IPS-18c (cell line): ENCODE data around the gene SPAG8.
A peak's percentile ranks its signal among the peaks of the same experiment; 100 is the strongest.

Experiments used
- H3K4me3 ChIP-seq: 2 replicates; pipeline ENCODE4 v1.7.0; 2013; ENCODE audit warnings: low read depth, mild to moderate bottlenecking, low read length, moderate library complexity; ENCODE audit not compliant: insufficient read depth
- H3K9me3 ChIP-seq: one replicate; pipeline ENCODE4 v1.6.1; 2013; ENCODE audit warnings: mild to moderate bottlenecking, low read length, moderate library complexity; ENCODE audit not compliant: control insufficient read depth, insufficient read depth

Gene SPAG8

DNA sequence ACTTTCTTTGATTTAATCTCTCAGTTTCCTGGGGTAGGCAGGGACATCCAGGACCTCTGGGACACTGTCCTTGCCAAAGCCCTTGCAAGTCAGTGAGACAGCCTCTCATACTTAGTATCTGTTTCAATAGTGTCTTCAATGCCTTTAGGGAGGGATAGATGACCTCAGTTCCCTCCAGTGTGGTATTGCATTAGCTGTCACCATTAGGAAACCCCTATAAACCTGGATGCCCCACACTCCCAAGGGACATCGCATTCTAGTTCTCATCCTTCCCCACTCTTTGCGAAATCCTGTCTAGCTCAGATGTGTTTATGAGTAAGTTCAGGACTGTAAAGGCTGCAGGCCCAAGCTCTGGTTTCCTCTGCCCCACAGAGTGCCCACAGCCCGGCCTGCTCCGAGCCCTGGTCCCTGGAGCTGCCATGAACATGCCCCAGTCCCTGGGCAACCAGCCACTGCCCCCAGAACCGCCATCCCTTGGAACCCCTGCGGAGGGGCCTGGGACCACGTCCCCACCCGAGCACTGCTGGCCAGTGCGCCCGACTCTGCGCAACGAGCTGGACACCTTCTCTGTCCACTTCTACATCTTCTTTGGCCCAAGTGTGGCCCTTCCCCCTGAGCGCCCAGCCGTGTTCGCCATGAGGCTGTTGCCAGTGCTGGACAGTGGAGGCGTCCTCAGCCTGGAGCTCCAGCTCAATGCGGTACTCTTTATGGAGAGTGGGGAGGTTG lies 30.1 kb upstream of the SPAG8 start:
- H3K4me3 ChIP-seq = no peak overlapping the region
- H3K9me3 ChIP-seq = no peaks in the 10 kb centered on the region

DNA sequence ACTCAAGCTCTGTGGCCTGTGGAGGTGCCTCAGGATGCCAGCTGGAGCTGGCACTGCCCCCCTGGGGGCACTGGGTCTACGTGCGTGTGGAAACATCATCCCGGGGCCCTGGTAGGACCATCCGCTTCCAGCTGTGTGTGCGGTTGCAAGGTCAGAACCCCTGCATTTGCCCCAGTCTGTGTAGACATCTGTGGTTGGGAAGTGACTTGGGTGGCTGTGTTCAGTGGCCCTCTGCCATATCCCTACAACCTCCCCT lies 29.5 kb upstream of the SPAG8 start:
- no peak overlapping the region for H3K4me3 ChIP-seq
- H3K9me3 ChIP-seq = no peaks in the 10 kb centered on the region

DNA sequence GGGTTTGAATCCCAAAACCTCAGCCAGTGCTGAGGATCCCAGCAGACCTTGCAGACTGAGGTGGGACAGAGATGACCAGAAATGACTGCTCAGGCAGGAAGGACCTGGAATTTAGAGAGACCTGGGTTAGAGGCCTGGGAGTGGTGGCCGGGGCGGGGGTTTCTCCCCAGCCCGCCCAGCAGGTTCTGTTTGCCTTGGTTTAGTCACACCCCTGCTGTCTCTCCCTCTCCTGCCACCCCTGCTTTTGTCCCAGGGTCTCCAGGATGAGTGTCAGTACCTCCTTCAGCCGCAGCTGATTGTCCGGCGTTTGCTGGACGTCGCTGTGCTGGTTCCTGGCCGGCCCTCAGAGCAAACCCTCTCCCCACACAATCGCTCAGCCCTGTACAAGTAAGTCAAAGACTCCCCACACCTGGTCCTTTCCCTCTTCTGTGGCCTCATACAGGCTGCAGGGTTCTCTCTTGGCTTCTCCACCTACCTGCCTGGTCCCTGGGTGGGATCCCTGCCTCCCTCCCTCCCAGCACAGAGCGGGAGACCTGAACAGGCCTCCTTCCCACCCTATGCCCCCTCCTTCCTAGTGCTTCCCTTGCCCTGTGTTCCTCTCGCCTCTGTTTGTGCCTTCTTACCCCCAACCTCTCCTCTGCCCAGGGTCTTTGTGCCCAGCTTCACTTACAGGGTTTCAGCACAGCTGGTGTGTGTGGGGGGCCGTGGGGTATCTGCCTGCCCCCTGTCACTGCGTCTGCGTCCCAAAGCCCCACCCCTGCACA lies 29.0 kb upstream of the SPAG8 start:
- Histone ChIP-seq H3K9me3 (no peaks in the 10 kb centered on the region), H3K4me3 (no peak overlapping the region)

DNA sequence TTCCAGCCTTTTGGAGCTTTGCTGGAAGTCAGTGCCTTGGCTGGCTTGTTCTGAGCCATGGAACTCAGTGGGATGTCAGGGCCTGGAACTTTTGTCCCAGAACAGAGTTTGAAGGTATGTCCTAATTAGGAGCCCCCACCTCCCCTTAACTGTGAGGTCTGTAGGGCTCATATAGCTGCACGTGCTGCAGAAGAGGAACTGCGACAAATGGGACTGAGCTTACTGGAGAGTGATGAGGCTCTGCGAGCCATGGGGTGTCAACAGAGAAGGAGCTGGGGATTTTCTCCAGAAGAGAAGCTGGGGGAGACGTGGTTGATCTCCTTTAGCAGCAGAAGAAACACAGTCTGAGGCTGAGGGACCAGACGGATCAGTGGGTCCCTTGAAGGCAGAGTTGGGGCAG lies 27.9 kb upstream of the SPAG8 start:
- no peak overlapping the region for H3K4me3 ChIP-seq
- no peaks in the 10 kb centered on the region for H3K9me3 ChIP-seq

DNA sequence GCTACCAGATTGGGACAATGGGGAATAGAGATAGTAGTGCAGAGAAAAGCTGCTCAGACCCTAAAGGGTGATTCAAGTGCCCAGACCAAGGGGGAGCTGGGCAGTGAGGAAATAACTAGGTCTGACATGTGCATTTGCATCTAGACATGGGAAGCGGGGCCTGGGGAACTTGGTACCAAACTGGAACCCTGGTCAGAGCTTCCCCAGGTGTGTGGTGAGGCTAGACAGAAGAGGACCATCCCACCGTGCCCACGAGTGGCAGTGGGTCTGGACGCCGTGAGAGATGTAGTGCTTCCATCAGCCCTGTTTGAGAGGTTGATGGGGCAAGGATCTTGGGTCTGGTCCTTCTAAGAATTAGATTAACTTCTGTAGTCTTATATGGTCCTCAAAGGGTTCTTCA lies 24.5 kb upstream of the SPAG8 start:
- no peaks in the 10 kb centered on the region for H3K9me3 ChIP-seq
- no peak overlapping the region for H3K4me3 ChIP-seq

DNA sequence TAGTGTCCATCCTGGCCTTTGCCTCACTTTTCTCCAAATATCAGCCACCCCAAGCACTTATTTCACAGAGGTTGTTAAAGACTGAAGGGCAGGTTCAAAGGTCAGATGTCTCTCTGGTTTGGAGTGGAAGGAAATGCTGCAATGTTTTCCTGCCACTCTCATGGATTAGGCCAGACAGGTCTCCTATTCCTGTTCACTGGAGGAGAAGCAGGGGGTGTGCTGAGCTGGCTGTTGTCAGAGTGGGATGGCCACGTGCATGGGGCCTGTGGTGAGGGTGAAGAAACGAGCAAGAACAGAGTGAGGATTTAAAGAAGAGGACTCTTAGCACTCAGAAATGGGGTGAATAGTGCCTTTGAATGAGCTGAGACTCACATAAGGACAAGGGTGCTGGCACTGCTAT lies 23.7 kb upstream of the SPAG8 start:
- no peak overlapping the region for H3K4me3 ChIP-seq
- H3K9me3 ChIP-seq = no peaks in the 10 kb centered on the region

DNA sequence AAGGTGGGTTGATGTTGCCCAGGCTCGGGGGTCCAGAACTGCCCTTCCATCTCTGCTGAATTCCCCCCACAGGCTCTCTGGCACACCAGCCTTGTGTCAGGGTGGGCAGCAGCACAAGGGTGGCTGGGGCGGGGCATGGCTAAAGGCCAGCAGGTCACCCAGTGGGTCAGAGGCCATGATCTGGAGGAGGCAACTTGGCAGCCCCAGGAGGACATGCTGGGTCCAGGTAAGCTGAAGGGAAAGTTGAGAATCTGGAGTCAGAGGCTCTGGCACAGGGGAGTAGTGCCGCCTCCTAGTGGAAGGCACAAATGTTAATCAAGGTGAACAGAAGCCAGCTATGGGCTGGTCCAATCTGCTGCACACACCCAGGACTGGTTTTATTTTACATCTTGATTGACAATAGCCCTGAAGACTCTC lies 23.2 kb upstream of the SPAG8 start:
- Histone ChIP-seq H3K4me3 (no peak overlapping the region), H3K9me3 (no peaks in the 10 kb centered on the region)

DNA sequence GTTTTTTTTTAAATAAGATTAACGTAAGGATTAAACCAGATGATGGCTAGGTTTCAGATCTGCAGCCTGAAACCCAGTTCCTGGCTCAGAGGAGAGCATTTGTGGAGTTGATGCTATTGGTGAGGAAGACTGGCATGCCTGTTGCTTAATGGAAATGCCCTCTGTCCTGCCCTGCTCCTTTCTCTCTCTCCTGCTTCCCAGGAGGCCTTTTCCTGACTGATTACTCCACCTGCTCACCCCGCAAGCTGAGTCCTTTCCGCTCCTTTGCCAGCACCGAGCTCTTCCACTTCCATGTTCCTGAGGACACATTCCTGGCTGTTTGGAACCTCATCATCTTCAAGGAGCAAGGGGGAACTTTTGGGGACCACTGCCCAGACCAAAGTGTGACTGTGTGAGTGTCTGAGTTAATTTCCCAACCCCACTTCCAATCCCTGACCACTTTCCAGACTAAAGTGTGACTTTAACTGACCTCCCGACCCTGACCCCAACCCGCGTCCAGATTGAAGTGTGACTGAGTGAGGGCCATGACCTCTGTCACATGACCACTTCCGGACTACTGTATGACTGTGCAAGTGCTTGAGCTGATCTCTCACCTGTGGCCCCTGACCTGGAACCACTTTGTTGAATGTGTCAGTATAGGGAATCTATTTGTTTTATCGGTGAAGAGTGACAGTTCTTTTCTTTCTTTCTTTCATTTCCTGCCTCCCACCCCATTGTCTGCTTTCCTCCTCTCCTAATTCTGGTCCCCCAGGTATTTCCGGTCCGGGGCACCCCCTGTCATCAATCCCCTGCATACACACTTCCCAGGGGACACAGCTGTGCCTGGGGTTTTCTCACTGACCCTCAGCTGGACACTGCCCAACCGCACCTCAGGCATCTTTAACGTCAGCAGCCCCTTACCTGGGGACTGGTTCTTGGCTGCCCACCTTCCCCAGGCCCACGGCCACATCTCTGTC lies 22.5 kb upstream of the SPAG8 start:
- Histone ChIP-seq H3K4me3 (no peak overlapping the region), H3K9me3 (no peaks in the 10 kb centered on the region)

DNA sequence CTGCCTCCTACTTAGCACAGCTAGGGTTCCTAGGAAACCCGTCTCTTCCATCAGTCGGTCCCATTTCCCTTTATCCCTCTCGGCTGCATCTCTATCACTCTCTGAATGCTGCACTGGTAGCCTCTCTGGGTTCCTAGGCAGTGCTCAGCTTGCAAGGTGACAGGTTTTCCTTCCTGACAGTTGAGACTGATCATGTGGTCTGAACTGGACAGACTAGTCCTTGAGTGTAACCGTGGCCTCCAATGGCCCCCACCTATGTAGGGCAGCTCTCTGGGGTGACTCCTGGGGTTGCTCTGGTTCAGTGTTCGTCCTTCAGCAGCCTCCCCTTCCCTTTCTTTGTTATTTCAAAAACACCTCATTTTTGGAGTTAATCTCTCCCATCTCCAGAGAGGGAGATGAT lies 20.8 kb upstream of the SPAG8 start:
- Histone ChIP-seq H3K4me3 (no peak overlapping the region), H3K9me3 (no peaks in the 10 kb centered on the region)

DNA sequence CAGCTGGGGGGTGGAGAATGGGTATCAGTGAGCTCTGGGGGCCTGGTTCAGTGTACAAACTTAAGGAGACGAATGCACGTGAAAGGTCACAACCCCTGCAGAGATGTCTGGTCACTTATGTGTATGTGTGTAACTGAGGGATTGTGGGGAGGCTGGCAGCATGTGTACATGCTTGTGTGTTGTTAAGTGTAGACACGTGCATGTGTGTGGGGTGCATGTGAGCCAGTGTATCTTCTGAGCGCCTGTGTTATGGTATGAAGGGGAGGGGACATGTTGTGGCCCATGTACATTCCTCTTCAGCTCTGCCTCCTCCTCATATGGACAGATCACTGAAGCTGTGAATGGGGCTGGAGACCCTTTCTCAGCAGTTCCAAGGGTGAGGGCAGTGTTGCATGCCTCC lies 19.0 kb upstream of the SPAG8 start:
- Histone ChIP-seq H3K4me3 (no peak overlapping the region), H3K9me3 (no peaks in the 10 kb centered on the region)

DNA sequence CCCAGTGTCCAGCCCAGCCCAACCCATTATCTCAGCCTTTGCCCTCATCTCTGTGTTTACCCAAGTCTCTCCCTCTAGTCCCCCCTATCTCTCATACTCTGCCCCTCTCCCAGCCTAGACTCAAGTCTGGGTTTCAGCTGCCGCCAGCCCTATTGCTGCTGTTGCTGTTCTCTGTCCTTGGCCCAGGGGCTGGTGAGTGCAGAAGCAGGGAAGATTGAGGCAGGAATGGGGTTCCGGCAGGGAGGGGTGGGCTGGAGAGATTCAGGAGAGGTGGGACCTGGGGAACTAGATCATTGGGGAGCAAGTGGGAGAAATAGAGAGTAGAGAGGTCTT lies 17.7 kb upstream of the SPAG8 start:
- Histone ChIP-seq H3K9me3 (no peaks in the 10 kb centered on the region), H3K4me3 (peak overlapping the region; percentile 58)

DNA sequence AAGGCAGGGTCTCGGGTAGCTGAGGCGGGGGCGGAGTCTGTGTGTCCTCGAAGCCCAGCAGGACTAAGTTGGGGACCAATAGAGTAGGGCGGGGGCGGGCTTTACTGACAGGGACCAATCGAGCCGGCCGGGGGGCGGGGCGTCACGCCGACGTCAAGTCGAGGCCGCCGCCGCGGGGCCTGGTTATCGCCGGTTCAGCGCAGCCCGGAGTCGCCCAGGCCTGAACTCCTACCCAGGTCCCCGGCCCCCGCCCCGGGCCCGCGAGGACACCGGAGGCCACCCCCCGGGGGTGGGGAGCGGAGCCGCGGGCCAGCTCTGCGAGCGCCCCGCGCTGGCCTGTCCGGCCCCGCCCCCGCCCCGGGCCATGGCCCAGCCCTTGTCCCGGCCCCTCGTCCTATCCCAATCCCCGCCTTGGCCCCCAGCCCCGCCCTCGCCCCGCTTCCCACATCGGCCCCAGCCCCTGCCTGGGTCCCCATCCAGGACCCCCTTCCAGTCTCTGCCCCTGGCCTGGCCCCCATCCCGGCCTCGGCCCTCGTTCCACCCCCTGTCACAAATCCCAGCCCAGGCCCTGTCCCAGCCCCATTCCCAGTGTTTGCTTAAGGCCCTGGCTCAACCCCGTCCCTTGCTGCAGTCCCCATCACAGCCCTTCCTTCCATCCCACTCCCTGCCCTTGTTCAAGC lies 17.2 kb upstream of the SPAG8 start, which contains the start of gene TMEM8B:
Gene TMEM8B, plus strand, starts transcription at position 145 of the 680 bp plus-strand sequence. Its CDS starts 220 bp downstream, at position 365.
- Histone ChIP-seq H3K9me3 (no peaks in the 10 kb centered on the region), H3K4me3 (peak within 1 kb of the TSS; percentile 58)

DNA sequence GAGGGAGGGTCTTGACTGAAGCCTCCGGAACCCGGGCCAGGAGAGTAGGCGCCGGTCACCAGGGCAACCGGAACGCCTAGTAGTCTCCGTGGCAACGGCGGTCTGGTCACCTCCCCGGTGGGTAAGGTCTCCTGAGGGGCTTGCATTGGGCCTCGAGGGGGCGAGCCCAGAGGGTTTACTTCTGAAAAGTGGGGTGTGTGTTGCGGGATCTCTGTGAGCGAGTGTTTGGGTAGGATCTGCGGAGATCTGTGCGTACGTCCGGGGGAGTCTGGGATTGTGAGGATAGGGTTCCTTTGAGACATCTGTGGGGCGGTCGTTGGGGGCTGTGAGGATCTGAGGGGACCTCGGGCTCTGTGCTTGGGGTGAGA lies 16.6 kb upstream of the SPAG8 start, which contains the start of gene FAM221B:
Gene FAM221B, minus strand, starts transcription at position 17 of the 368 bp plus-strand sequence. CDS start 2,571 bp downstream, outside the sequence.
- Histone ChIP-seq H3K4me3 (peak within 1 kb of the TSS; percentile 58), H3K9me3 (no peaks in the 10 kb centered on the region)

DNA sequence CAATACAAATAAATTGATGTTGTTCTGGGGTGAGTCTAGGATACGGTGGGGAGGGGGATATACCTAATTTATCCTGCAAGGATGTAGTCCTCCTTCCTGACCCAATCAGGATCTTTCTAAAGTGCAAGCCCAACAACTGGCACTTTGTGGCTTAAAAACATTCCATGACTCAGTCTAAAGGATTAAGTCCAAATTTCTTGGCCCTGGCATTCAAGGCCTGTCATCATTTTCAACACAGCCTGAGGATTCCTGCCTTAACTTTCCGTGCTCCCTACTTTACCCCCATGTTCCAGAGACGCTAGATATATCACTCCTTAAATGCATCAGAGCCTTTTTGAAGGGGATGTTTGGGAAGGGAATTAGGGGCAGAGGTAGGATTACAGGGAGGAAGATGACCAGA lies 15.4 kb upstream of the SPAG8 start:
- Histone ChIP-seq H3K9me3 (no peaks in the 10 kb centered on the region), H3K4me3 (no peak overlapping the region)

DNA sequence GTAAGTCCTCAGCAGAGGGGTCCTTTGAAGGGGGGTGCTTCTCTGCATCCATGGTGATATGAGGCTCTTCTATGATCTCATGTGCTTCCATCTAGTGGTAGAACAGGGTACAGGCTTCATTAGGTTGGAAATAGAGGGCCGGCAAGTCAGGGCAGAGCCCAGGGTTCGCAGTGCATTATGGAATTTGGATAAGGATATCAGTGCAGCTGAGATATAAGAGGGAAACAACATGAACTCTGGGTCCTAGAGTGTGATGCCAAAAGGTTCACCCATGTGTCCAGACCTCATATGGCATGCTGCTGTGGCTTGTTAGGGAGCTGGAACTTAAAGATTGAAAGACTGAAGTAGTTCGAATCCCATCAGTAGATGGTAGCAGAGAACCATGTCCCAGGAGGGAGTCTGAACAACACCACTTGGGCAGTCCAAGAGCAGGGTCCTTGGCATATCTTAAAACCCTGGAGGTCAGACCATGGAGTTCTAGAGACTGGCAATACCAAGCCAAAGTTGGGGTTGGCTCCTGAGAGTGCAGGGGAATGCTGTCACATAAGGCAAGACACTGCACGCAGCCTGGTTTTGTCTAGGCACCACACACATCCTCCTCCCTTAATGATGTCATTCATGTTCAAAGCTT lies 14.1 kb upstream of the SPAG8 start:
- Histone ChIP-seq H3K9me3 (no peaks in the 10 kb centered on the region), H3K4me3 (no peak overlapping the region)

DNA sequence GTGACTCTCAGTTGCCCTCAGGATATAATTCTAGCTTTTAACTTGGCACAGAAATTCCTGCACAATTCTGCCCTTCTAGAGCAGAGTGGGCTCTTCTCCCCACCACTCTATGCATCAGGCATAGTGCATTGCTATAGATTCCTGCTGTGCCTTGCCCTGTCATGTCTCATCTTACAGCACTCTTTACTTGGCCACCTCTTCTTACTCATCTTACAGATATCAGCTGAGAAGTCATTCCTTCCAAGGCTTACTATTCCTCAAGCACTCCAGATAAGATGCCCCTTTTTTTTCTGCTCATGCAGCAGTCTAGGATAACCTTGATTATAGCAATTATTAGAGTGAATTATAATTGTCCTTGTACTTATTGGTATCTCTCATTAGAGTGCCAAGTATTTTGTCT lies 10.9 kb upstream of the SPAG8 start:
- no peaks in the 10 kb centered on the region for H3K9me3 ChIP-seq
- no peak overlapping the region for H3K4me3 ChIP-seq

DNA sequence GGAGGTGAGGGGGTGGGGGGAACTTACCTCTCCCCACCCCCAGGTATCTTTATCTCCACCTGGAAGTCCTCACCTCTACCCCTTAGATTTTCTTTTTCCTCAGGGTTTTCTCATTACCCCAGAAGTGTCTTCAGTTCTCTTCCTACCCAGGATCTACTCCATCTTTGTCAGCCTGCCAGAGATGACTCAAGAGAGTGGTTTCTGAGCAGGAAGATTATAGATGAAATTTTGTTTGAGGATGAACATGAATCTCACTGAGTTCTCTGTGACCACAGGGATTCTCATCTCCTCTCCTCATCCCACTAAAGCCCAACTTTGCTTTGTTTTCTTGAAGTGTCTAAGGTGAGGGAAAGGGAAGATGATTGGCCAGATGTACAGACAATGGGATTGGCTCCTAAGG lies 8.0 kb upstream of the SPAG8 start:
- no peaks in the 10 kb centered on the region for H3K9me3 ChIP-seq
- no peak overlapping the region for H3K4me3 ChIP-seq
